HFFc6 (cell line): ENCODE results near the gene ADAM30. TPM values are rescaled to one million over a fixed set of nuclear protein-coding genes. Genes with fewer than 3 reads are reported as not detected.

Source experiments
- DNase-seq: peaks from one replicate; pipeline ENCODE4 v3.0.0-alpha.2; 2018
- H3K27ac Mint-ChIP-seq: 2 replicates; pipeline ENCODE4 v1.8.0; 2020; ENCODE audit warnings: mild to moderate bottlenecking, mixed read lengths
- H3K27me3 Mint-ChIP-seq: 2 replicates; pipeline ENCODE4 v1.8.0; 2021; ENCODE audit warnings: mild to moderate bottlenecking, moderate library complexity, mixed read lengths; ENCODE audit not compliant: insufficient read depth
- H3K36me3 Mint-ChIP-seq: 2 replicates; pipeline ENCODE4 v1.8.0; 2021; ENCODE audit warnings: low read depth, mixed read lengths
- H3K4me1 Mint-ChIP-seq: 2 replicates; pipeline ENCODE4 v1.8.0; 2020; ENCODE audit warnings: low read depth, mixed read lengths
- H3K4me3 Mint-ChIP-seq: 2 replicates; pipeline ENCODE4 v1.8.0; 2020; ENCODE audit warnings: mild to moderate bottlenecking, moderate library complexity, mixed read lengths
- H3K9me3 Mint-ChIP-seq: 2 replicates; pipeline ENCODE4 v1.8.0; 2020; ENCODE audit warnings: mild to moderate bottlenecking, mixed read lengths
- long read RNA-seq: library from polyadenylated mRNA; unstranded; transcript quantifications from one replicate; pipeline ENCODE4 v2.0.0, GENCODE V29; 2019
- total RNA-seq, 6 experiments: library from RNA; stranded (reverse); fragmentation: NEBNext Ultra II Directional; extraction: Animal tissue kit (Norgen Biotek cat#: 25700); gene quantifications; 2 replicates in 1 of 6; 3 replicates in 5 of 6; pipeline ENCODE4 v1.2.3, GENCODE V29; 2021
- TF ChIP-seq, protein P1 (sequence below): fragments of 200-600 bp; sonication (generic); IDR thresholded peaks from 2 replicates; pipeline ENCODE4 v1.5.0; 2021; ENCODE audit warnings: antibody characterized with exemption, mild to moderate bottlenecking

Gene ADAM30
- total RNA-seq = not detected
- long read RNA-seq = 0 reads

DNA sequence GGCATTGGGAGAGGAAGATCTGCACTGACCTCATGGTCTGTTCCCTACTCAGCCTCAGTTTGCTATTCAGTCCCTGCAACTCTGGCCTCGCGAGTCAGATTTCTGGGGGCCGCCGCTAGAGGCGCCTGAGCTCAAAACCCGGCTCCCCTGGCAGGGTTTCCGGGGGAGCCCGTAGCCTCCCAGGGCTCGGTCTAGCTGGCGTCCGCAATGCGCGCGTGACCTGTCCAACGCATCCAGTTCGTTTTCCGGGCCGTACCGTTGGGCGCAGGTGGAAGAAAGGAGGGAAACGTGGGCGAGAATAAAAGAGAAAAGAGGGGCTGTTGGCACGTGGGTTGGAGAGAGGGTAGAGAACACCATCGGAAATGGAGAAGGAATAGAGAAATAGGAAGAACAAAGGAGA, at the start of gene ADAM30:
Gene ADAM30 (minus strand): TSS at position 213 of the 400 bp plus-strand sequence. CDS start 179 bp downstream, at position 34.
- Mint-ChIP-seq H3K4me1 (no peaks in the 10 kb centered on the region), H3K9me3 (no peaks in the 10 kb centered on the region), H3K27me3 (0 out of 2 replicates have a peak, but pooled peaks cover 2% of the 10 kb centered on the region), H3K4me3 (no peak within 1 kb of the TSS), H3K27ac (no peak within 1 kb of the TSS), H3K36me3 (no peaks in the 10 kb centered on the region)
- TF ChIP-seq, protein P1, sequence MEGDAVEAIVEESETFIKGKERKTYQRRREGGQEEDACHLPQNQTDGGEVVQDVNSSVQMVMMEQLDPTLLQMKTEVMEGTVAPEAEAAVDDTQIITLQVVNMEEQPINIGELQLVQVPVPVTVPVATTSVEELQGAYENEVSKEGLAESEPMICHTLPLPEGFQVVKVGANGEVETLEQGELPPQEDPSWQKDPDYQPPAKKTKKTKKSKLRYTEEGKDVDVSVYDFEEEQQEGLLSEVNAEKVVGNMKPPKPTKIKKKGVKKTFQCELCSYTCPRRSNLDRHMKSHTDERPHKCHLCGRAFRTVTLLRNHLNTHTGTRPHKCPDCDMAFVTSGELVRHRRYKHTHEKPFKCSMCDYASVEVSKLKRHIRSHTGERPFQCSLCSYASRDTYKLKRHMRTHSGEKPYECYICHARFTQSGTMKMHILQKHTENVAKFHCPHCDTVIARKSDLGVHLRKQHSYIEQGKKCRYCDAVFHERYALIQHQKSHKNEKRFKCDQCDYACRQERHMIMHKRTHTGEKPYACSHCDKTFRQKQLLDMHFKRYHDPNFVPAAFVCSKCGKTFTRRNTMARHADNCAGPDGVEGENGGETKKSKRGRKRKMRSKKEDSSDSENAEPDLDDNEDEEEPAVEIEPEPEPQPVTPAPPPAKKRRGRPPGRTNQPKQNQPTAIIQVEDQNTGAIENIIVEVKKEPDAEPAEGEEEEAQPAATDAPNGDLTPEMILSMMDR = no peak
- DNase-seq = no peak

- Mint-ChIP-seq H3K4me3 (no peak overlapping the region), H3K36me3 (peaks cover 38% of the 10 kb centered on the region)
These were observed 46.9 kb upstream of the ADAM30 start for GRCh38 chr1:119943216-119943615.

DNA sequence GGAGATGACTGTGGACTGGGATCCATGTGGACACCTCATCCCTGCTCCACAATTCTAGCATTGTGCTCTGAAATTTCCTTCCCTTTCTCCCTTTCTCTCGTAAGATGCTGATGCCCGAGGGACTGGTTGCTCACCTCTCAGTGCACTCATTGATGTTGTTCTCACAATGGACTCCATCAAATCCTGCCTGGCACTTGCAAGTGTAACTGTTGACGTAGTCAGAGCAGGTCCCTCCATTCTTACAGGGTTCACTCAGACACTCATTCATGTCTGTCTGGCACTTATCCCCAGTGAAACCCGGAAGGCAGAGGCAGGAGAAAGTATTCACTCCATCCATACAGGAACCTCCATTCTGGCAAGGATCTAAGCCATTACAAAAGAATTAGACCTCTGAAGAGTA, 45.1 kb upstream of the ADAM30 start:
- H3K27me3 Mint-ChIP-seq = peaks cover 2% of the 10 kb centered on the region; the same call in 1 of the 2 replicates
- peaks cover 24% of the 10 kb centered on the region for H3K4me1 Mint-ChIP-seq
- H3K27ac Mint-ChIP-seq = no peak overlapping the region
- TF ChIP-seq, protein P1 = no peak
- DNase-seq = no peak
- no peaks in the 10 kb centered on the region for H3K9me3 Mint-ChIP-seq
- peaks cover 45% of the 10 kb centered on the region for H3K36me3 Mint-ChIP-seq
- H3K4me3 Mint-ChIP-seq = no peak overlapping the region

More at GRCh38 chr1:119943216-119943615, 46.9 kb upstream of the ADAM30 start:
- TF ChIP-seq, protein P1 = no peak
- Mint-ChIP-seq H3K4me1 (peaks cover 43% of the 10 kb centered on the region), H3K27ac (no peak overlapping the region; the same call in 1 of the 2 replicates), H3K9me3 (no peaks in the 10 kb centered on the region), H3K27me3 (peaks cover 2% of the 10 kb centered on the region; the same call in 1 of the 2 replicates)
- no peak for DNase-seq

GRCh38 chr1:119940697-119941096, 44.4 kb upstream of the ADAM30 start:
- Mint-ChIP-seq H3K9me3 (no peaks in the 10 kb centered on the region), H3K27me3 (peaks cover 2% of the 10 kb centered on the region; the same call in 1 of the 2 replicates), H3K36me3 (peaks cover 49% of the 10 kb centered on the region), H3K4me1 (peaks cover 18% of the 10 kb centered on the region), H3K4me3 (no peak overlapping the region), H3K27ac (peak overlapping the region; percentile 29; the same call in 1 of the 2 replicates)
- no peak for DNase-seq
- TF ChIP-seq, protein P1 = no peak

DNA sequence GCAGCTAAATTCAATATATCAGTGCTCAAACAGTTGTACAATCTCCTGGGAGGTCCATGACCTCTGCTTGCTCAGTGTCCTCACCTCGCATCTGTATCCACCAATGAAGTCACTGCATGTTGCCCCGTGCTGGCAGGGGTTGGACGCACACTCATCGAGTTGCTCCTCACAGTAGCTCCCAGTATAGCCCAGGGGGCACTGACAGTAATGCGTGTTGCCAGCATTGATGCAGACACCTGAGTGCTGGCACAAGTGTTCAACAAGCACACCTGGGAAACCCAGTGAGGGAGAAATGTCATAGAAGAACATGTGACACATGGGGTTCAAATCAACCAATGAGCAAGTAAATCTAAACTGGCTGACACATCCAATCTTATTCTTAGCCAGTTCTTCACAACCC, 40.9 kb upstream of the ADAM30 start:
- TF ChIP-seq, protein P1 = no peak
- H3K27ac Mint-ChIP-seq = no peak overlapping the region
- no peak for DNase-seq
- no peaks in the 10 kb centered on the region for H3K4me1 Mint-ChIP-seq
- H3K27me3 Mint-ChIP-seq = peaks cover 2% of the 10 kb centered on the region; the same call in 1 of the 2 replicates
- H3K36me3 Mint-ChIP-seq = peaks cover 66% of the 10 kb centered on the region
- no peak overlapping the region for H3K4me3 Mint-ChIP-seq
- no peaks in the 10 kb centered on the region; the same call in 1 of the 2 replicates for H3K9me3 Mint-ChIP-seq
